B cell (primary cell): ENCODE results near the gene PIGQ. TPM values are rescaled to one million over a fixed set of nuclear protein-coding genes. Genes with fewer than 3 reads are reported as not detected.
A peak's percentile ranks its signal among the peaks of the same experiment; 100 is the strongest.

ENCODE experiments used
- ATAC-seq: fragments of 200-7000 bp; cut with Tn5 transposase; one replicate; pipeline ENCODE4 v1.10.0; 2021; ENCODE audit warnings: low read depth, mild to moderate bottlenecking, moderate number of reproducible peaks, moderate library complexity
- CTCF ChIA-PET: fragments of 350-600 bp; sonication (Branson Sonifier 250); formaldehyde crosslinking; loops from one replicate; lab custom pipeline; 2021; ENCODE audit warnings: antibody characterized with exemption, inconsistent platforms; lab: Charles Lee
- POLR2A ChIA-PET: fragments of 350-600 bp; sonication (Branson Sonifier 250); formaldehyde crosslinking; loops from one replicate; lab custom pipeline; 2021; ENCODE audit warnings: antibody characterized with exemption; lab: Charles Lee
- DNase-seq: peaks from one replicate; pipeline ENCODE4 v3.0.0; 2013
- H2AFZ ChIP-seq: 2 replicates; pipeline ENCODE4 v1.6.1; 2012; ENCODE audit warnings: mild to moderate bottlenecking, low read depth, low read length; ENCODE audit not compliant: insufficient read depth, poor library complexity, severe bottlenecking
- H3K27ac ChIP-seq, 2 donors: 1 replicate in 1 of 2; 2 replicates in 1 of 2; pipeline ENCODE4 v1.5.1; 2012 to 2013; ENCODE audit warnings: low read length in 2 of 2, mild to moderate bottlenecking in 2 of 2, moderate library complexity in 1 of 2
- H3K27me3 ChIP-seq, 4 experiments: fragments of 200-600 bp in 1 of 4; sonication (generic) in 1 of 4; replicated peaks in 1 of 4; 1 replicate in 2 of 4; 2 replicates in 2 of 4; pipeline versions ENCODE4 v1.6.1 to v1.7.0; 2013 to 2016; ENCODE audit warnings: low read length in 3 of 4, mild to moderate bottlenecking in 2 of 4, mixed read lengths in 1 of 4, moderate library complexity in 1 of 4; ENCODE audit not compliant: insufficient read depth in 4 of 4, control insufficient read depth in 3 of 4; ENCODE audit errors: control extremely low read depth in 1 of 4
- H3K36me3 ChIP-seq, 2 experiments: replicated peaks in 1 of 2; 1 replicate in 1 of 2; 2 replicates in 1 of 2; pipeline versions ENCODE4 v1.6.1 to v1.7.1; 2013; ENCODE audit warnings: low read length in 1 of 2; ENCODE audit not compliant: insufficient read depth in 2 of 2, control insufficient read depth in 1 of 2; ENCODE audit errors: control extremely low read depth in 1 of 2, extremely low read depth in 1 of 2
- H3K4me1 ChIP-seq, 2 donors: fragments of 200-600 bp in 1 of 2; sonication (generic) in 1 of 2; 1 replicate in 1 of 2; 2 replicates in 1 of 2; pipeline versions ENCODE4 v1.5.1 to v1.6.1; 2013 to 2017; ENCODE audit warnings: low read length in 2 of 2; ENCODE audit not compliant: control insufficient read depth in 2 of 2, insufficient read depth in 2 of 2
- H3K4me2 ChIP-seq: replicated peaks from 2 replicates; pipeline ENCODE3; 2012; ENCODE audit warnings: mild to moderate bottlenecking, low read depth, low read length; ENCODE audit not compliant: poor library complexity, severe bottlenecking
- H3K4me3 ChIP-seq, 5 experiments: fragments of 200-600 bp in 1 of 5; sonication (generic) in 1 of 5; 1 replicate in 3 of 5; 2 replicates in 2 of 5; pipeline versions ENCODE4 v1.5.1 to v1.7.0; 2011 to 2016; ENCODE audit warnings: low read length in 4 of 5, mild to moderate bottlenecking in 4 of 5, low read depth in 2 of 5, control low read depth in 1 of 5, moderate library complexity in 1 of 5; ENCODE audit not compliant: insufficient read depth in 1 of 5; ENCODE audit errors: control extremely low read depth in 1 of 5, extremely low read depth in 1 of 5
- H3K79me2 ChIP-seq: fragments of 200-600 bp; sonication (generic); one replicate; pipeline ENCODE4 v1.6.0; 2016; ENCODE audit warnings: low read length; ENCODE audit not compliant: control insufficient read depth, insufficient read depth
- H3K9ac ChIP-seq: fragments of 200-600 bp; sonication (generic); 2 replicates; pipeline ENCODE4 v1.6.1; 2017; ENCODE audit warnings: mild to moderate bottlenecking, low read length, moderate library complexity
- H3K9me3 ChIP-seq, 3 donors: one replicate each; pipeline versions ENCODE4 v1.6.1 to v1.7.1; 2013; ENCODE audit warnings: low read length in 2 of 3; ENCODE audit not compliant: control insufficient read depth in 2 of 3, insufficient read depth in 1 of 3; ENCODE audit errors: control extremely low read depth in 1 of 3
- H4K20me1 ChIP-seq: 2 replicates; pipeline ENCODE4 v1.6.0; 2012; ENCODE audit warnings: mild to moderate bottlenecking, low read length; ENCODE audit not compliant: insufficient read depth, control insufficient read depth, poor library complexity, severe bottlenecking
- H3K27ac Mint-ChIP-seq: one replicate; pipeline ENCODE4 v1.8.0; 2021; ENCODE audit warnings: mixed read lengths
- H3K27me3 Mint-ChIP-seq: one replicate; pipeline ENCODE4 v1.8.0; 2021; ENCODE audit warnings: mixed read lengths
- H3K4me1 Mint-ChIP-seq: one replicate; pipeline ENCODE4 v1.8.0; 2021; ENCODE audit warnings: mixed read lengths
- H3K4me3 Mint-ChIP-seq: one replicate; pipeline ENCODE4 v1.8.0; 2021; ENCODE audit warnings: mixed read lengths
- H3K9me3 Mint-ChIP-seq: one replicate; pipeline ENCODE4 v1.8.0; 2022; ENCODE audit warnings: mixed read lengths; ENCODE audit not compliant: insufficient read depth
- EZH2 ChIP-seq: IDR thresholded peaks from 2 replicates; pipeline ENCODE4 v1.6.1; 2012; ENCODE audit warnings: borderline replicate concordance, low read depth, mild to moderate bottlenecking, moderate library complexity, low read length; ENCODE audit not compliant: insufficient read depth, poor library complexity, severe bottlenecking
- WGBS: methylation state at CpG from one replicate; pipeline ENCODE4 v1.1.5; 2013; ENCODE audit warnings: missing lambda C conversion rate; ENCODE audit not compliant: insufficient coverage; 5-methylcytosine and 5-hydroxymethylcytosine counted together
- intact Hi-C: fragments of 100-400 bp; cut with micrococcal nuclease; formaldehyde crosslinking; loops from one replicate; pipeline ENCODE4 v1.10.0; 2022
- polyA plus RNA-seq: library from polyadenylated mRNA; depleted of rRNA; stranded (reverse); fragments of >200 nt; gene quantifications from 2 replicates; pipeline ENCODE4 v1.2.3, GENCODE V29; 2012
- total RNA-seq, 2 donors: library from RNA; stranded (reverse); fragments of 120-200 nt in 1 of 2; gene quantifications; 1 replicate in 1 of 2; 2 replicates in 1 of 2; pipeline versions ENCODE4 v1.2.3 to v1.2.4, GENCODE V29; 2013 to 2022
- TF ChIP-seq, protein P1 (sequence below): fragments of 200-600 bp; IDR thresholded peaks from one replicate; pipeline ENCODE4 v1.8.0; 2022; ENCODE audit warnings: antibody characterized with exemption, mild to moderate bottlenecking

PIGQ gene
- total and polyA plus RNA-seq, 2 donors (not counting 1 experiment from before 2014, with no cell fraction given), result 56.9 to 68.5 TPM

DNA sequence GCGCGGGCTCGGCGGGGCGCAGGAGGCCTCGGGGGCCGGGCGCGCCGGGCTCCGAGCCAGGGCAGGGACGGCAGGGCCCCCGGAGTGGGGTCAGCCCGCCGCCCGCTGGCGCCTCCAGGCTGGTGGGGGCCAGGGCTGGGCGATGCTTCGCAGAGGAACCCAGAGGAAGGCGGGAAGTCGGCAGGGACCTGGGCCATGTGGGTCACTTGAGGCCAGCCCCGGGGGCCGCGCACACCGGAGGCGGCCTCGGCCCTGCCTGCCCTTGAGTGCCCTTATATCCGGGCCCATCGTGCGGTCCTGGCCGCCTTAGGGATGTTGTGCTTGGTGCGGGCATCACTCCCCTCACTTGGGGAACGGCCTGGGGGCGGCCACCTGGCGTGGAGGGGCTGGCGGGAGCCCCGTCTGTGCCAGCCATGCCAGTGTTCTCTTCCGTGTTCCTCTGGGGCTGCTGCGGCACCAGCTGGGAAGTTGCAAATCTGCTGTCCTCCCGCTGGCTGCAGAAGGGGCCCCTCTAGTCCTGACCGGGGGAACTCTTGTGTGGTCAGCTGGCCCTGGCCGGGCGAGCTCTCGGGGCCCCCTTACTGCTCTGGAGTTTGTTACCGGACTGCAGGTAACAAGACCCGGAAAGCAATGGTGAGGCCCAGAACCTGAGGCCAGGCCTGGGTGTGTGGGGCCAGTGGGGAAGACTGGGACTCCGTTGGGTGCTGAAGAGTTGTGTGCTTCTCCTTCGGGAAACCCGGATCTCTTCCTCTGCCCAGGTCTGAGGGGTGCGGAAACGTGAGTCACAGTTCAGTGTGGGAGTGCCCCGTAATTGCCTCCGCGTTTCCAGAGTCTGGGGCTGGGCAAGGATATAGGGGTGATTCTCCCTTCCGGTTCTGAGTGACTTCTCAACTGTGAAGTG lies 41.4 kb upstream of the PIGQ start:
- Histone ChIP-seq H3K4me1 (peaks cover 25 to 47% of the 10 kb centered on the region in 2 donors), H2AFZ (peak overlapping the region; percentile 68), H4K20me1 (peaks cover 65% of the 10 kb centered on the region), H3K4me3 (peak overlapping the region; percentile 12 to 74 (median 60)), H3K79me2 (peaks cover 63% of the 10 kb centered on the region), H3K9me3 (no peaks in the 10 kb centered on the region), H3K9ac (peak overlapping the region; percentile 65), H3K27me3 (no peaks in the 10 kb centered on the region), H3K27ac (peak overlapping the region in 1 of 2 donors; percentile 41), H3K36me3 (no peaks in the 10 kb centered on the region), H3K4me2 (peak overlapping the region; percentile 93)
- ATAC-seq (no peak), DNase-seq (peak; percentile 62)
- ChIA-PET POLR2A (interaction anchor here (0.7 to 1.3 kb wide), 5 partner anchors 38 to 956 kb away, joined by 3 to 8 read pairs (median 3); partner anchors contain the start of genes DECR2, NHLRC4 and PGAP6), CTCF (no interaction called here)
- peaks cover 36% of the 10 kb centered on the region for H3K4me1 Mint-ChIP-seq
- 2% methylated on average over 53 of the region's 55 CpGs for WGBS
- peak overlapping the region; percentile 83 for H3K27ac Mint-ChIP-seq
- no peaks in the 10 kb centered on the region for H3K27me3 Mint-ChIP-seq
- H3K4me3 Mint-ChIP-seq, result peak overlapping the region; percentile 83
- intact Hi-C loops, result loop anchor here (5.0 kb wide), 1 partner anchor 146 kb away; the partner anchor contains the start of gene PGAP6
- no peak for TF ChIP-seq EZH2
- TF ChIP-seq, protein P1, sequence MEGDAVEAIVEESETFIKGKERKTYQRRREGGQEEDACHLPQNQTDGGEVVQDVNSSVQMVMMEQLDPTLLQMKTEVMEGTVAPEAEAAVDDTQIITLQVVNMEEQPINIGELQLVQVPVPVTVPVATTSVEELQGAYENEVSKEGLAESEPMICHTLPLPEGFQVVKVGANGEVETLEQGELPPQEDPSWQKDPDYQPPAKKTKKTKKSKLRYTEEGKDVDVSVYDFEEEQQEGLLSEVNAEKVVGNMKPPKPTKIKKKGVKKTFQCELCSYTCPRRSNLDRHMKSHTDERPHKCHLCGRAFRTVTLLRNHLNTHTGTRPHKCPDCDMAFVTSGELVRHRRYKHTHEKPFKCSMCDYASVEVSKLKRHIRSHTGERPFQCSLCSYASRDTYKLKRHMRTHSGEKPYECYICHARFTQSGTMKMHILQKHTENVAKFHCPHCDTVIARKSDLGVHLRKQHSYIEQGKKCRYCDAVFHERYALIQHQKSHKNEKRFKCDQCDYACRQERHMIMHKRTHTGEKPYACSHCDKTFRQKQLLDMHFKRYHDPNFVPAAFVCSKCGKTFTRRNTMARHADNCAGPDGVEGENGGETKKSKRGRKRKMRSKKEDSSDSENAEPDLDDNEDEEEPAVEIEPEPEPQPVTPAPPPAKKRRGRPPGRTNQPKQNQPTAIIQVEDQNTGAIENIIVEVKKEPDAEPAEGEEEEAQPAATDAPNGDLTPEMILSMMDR, result no peak
- H3K9me3 Mint-ChIP-seq, result no peaks in the 10 kb centered on the region
